Adipocyte (in vitro differentiated cells): ENCODE results near the gene PHF21B.

Source experiments
- DNase-seq: peaks from one replicate; pipeline ENCODE4 v3.0.0-alpha.2; 2015; ENCODE audit warnings: low read depth
- H3K27me3 ChIP-seq: replicated peaks from 2 replicates; pipeline ENCODE4 v1.7.0; 2013; ENCODE audit warnings: mild to moderate bottlenecking, low read length, moderate library complexity; ENCODE audit not compliant: control insufficient read depth, insufficient read depth
- H3K36me3 ChIP-seq: 2 replicates; pipeline ENCODE4 v1.7.0; 2013; ENCODE audit warnings: low read length, mild to moderate bottlenecking, moderate library complexity; ENCODE audit not compliant: control insufficient read depth, insufficient read depth, severe bottlenecking
- H3K4me1 ChIP-seq: 2 replicates; pipeline ENCODE4 v1.7.0; 2013; ENCODE audit warnings: mild to moderate bottlenecking, low read length, moderate library complexity; ENCODE audit not compliant: control insufficient read depth, insufficient read depth
- H3K4me3 ChIP-seq: 2 replicates; pipeline ENCODE4 v1.7.0; 2013; ENCODE audit warnings: mild to moderate bottlenecking, low read length, moderate library complexity
- H3K9ac ChIP-seq: 2 replicates; pipeline ENCODE4 v1.7.0; 2013; ENCODE audit warnings: mild to moderate bottlenecking, low read length, moderate library complexity
- H3K9me3 ChIP-seq: 2 replicates; pipeline ENCODE4 v1.7.0; 2013; ENCODE audit warnings: mild to moderate bottlenecking, low read length, moderate library complexity; ENCODE audit not compliant: control insufficient read depth

The PHF21B gene

DNA sequence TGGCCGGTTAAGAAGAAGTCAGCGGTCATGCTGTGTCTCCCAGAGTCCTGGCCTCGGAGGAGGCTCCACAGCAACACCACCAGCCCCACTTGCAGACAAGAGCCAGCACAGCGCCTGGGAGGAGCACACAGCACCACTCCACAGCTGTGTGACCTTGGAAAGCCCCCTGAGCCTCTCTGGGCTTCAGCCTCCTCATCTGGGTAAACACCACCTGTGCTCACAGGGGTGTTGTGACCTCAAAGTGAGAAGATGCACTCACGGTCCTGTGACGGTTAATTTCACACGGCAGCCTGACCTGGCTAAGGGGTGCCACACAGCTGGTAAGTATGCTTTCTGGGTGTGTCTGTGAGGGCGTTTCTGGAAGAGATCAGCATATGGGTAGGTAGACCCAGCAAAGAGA, 54.7 kb downstream of the PHF21B start:
- H3K4me3 ChIP-seq = no peak overlapping the region
- no peaks in the 10 kb centered on the region for H3K36me3 ChIP-seq
- H3K27me3 ChIP-seq = peaks cover 72% of the 10 kb centered on the region
- H3K9ac ChIP-seq = no peak overlapping the region
- no peaks in the 10 kb centered on the region for H3K4me1 ChIP-seq
- peaks cover 8% of the 10 kb centered on the region for H3K9me3 ChIP-seq
- no peak for DNase-seq

DNA sequence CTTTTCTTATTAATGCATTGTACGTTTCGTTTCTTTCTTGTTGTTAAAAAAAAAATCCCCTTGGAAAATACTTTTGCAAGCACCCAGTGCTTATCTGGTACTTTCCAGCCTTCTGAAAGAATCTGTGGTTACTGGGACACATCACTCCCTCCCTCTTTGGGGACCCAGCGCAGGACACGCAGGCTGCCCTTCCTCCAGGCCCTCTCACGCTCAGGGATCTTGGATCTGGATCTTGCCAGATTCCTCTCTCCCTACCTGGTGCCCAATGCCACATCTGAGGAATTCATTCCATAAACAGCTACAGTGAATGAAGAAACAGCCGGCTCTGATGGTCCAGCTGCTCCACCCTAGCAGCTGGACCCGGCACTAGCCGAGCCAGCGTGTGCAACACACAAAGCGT, 55.7 kb downstream of the PHF21B start:
- H3K4me3 ChIP-seq = no peak overlapping the region
- H3K36me3 ChIP-seq = no peaks in the 10 kb centered on the region
- peaks cover 8% of the 10 kb centered on the region for H3K9me3 ChIP-seq
- H3K4me1 ChIP-seq = no peaks in the 10 kb centered on the region
- no peak for DNase-seq
- no peak overlapping the region for H3K9ac ChIP-seq
- H3K27me3 ChIP-seq = peaks cover 69% of the 10 kb centered on the region

DNA sequence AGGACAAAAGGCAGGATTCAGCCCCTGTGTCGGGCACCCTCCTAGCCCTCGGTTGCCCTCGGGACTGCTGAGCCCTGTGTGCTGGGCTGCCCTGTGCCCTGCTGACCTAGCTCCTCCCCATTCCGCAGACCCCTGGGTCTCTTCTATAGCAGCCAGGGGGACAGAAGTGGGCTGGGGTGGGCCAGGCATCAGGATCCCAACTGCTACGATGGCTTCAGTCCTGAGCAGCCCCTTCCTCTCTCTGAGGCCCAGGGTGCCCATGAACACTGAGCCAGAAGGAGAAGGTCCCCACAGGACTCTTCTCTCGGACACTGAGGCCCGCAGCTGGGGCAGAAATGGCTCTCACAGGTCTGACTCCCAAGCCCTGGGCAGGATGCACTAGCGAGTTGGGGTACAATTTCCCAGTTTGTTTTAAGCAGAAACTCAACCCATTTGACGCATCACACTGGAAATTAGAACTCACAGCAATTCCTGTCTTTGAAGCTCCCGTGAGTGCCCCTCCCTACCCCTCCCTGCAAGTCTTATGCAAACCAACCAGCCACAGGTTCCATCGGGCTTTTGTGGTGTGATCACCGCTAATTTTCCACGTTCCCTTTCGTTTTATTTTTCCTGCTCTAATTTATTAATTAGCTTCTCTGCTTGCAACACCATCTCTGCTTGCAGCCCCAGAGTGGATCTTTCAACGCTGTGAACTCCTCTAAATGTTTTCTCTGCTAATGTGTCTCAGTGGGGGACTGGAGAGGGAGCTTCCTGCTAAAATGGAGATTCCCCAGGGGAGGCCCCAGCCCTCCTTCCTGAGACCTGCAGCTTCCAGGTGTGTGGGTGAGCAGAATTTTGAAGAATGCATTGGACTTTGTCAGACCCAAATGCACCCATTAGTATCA, 56.7 kb downstream of the PHF21B start:
- H3K36me3 ChIP-seq = no peaks in the 10 kb centered on the region
- peaks cover 68% of the 10 kb centered on the region for H3K27me3 ChIP-seq
- H3K9me3 ChIP-seq = peaks cover 8% of the 10 kb centered on the region
- no peak overlapping the region for H3K4me3 ChIP-seq
- no peak for DNase-seq
- no peak overlapping the region for H3K9ac ChIP-seq
- no peaks in the 10 kb centered on the region for H3K4me1 ChIP-seq

DNA sequence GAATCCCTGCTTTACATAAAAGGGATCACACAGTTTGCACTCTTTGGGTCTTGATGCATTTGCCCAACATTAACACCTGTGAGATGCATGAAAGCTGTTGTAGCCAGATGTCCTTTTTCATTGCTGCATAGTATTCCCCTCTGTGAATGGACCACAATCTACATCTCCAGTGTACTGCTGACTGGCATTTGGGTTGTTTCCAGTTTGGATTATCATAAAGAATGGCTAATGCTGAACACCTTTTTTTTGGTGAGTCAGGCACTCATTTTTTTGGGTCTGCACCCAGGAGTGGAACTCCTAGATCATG, 58.3 kb downstream of the PHF21B start:
- Histone ChIP-seq H3K9me3 (peaks cover 8% of the 10 kb centered on the region), H3K27me3 (peaks cover 65% of the 10 kb centered on the region), H3K9ac (no peak overlapping the region), H3K4me1 (no peaks in the 10 kb centered on the region), H3K36me3 (no peaks in the 10 kb centered on the region), H3K4me3 (no peak overlapping the region)
- DNase-seq = no peak

DNA sequence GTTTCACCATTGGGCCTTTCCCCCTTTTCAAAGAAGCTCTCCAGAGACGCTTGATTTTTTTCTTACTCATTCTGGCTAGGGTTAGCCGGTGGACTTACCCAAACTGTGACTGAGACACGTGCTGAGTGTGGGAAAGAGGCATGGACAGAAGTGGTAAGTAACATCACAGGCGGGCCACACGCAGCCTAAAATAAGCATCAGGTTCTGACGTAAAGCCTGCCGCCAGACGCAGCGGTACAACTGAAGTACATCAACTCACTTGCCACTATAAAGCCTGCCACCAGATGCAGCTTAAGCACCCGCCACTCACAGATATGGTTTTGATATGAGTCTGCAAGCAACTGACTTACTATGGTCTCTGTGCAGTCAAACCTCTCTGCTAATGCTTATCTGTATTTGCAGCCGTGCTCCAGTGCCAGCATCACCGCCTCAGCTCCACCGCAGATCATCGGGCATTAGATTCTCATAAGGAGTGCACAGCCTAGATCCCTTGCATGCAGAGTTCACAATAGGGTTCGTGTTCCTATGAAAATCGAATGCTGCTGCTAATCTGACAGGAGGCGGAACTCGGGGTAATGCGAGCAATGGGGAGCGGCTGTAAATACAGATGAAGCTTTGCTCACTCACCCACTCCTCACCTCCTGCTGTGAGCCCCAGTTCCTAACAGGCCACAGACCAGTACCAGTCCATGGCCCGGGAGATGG, 58.8 kb downstream of the PHF21B start:
- no peaks in the 10 kb centered on the region for H3K36me3 ChIP-seq
- no peaks in the 10 kb centered on the region for H3K4me1 ChIP-seq
- no peak overlapping the region for H3K4me3 ChIP-seq

DNA sequence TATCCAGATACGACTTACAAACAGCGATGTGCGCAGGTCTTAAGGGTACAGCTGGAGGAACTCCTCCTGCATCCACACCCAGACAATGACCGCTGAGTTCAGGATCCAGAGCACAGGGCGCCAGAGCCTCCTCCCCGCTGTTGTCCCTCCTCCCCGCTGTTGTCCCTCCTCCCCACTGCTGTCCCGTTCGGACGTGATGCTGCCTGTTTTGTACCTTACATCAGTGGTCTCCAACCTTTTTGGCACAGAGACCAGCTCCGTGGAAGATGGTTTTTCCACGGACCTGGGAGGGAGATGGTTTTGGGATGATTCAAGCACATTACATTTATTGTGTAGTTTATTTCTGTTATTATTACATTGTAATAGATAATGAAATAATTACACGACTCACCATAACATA, 62.0 kb downstream of the PHF21B start:
- H3K4me3 ChIP-seq = no peak overlapping the region
- no peaks in the 10 kb centered on the region for H3K36me3 ChIP-seq
- H3K4me1 ChIP-seq = no peaks in the 10 kb centered on the region
- no peak overlapping the region for H3K9ac ChIP-seq
- DNase-seq = no peak
- H3K27me3 ChIP-seq = peaks cover 59% of the 10 kb centered on the region
- H3K9me3 ChIP-seq = peaks cover 8% of the 10 kb centered on the region

More for the DNA sequence above, 58.8 kb downstream of the PHF21B start:
- no peak overlapping the region for H3K9ac ChIP-seq
- DNase-seq = no peak
- H3K27me3 ChIP-seq = peaks cover 65% of the 10 kb centered on the region
- peaks cover 8% of the 10 kb centered on the region for H3K9me3 ChIP-seq

DNA sequence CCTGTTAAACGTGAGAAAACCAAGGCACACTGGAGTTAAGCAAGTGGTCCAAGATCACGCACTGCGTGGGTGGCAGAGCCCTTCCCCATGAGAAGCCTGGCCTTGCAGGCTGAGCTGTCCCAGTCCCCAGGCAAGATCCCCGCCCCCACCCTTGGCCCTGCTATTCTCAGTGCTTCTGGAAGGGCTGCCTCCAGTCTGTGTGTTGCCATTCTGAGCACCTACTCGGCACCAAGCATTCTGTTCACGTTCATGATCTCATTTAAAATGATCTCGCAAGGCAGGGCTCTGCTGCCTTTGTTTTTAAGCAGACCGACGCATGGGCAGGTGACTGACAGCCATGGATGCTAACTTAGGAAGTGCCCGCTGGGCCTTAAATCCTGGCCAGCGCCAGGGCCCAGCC, 62.8 kb downstream of the PHF21B start:
- Histone ChIP-seq H3K4me1 (no peaks in the 10 kb centered on the region), H3K4me3 (no peak overlapping the region), H3K9me3 (peaks cover 8% of the 10 kb centered on the region), H3K9ac (no peak overlapping the region), H3K36me3 (no peaks in the 10 kb centered on the region), H3K27me3 (peaks cover 54% of the 10 kb centered on the region)
- no peak for DNase-seq

DNA sequence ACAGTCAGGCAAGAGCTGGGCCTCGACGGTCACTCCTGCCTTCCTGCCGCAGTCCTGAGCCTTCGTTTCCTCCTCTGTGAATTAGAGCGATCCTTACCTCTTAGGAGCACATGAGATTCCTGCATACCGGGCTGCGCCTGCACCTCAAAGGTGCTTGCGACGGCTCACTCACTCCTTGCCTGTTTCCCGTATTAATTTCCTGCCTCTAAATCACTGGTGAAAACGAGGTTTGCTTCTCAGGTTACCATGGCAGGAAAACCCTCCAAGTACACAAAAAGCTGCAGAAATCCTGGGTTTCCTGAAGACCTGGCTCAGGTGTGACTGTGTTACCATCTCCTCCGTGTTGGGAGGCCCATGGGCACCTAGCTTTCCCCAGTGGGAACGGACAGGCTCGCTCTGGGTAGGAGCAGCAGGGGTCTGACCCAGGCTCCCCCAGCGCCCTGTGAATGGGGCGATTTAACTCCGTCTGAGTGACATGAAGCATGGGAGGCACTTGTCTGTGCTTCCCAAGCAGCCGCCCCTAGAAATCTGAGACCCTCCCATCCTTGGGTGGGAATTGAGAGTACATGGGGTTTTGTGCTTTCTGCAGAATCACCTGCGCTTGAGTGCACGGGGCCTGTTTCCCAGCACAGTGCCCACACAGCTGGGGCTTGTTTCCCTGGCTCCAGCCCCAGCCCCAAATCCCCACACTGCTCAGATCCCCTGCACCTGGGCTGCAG, 64.8 kb downstream of the PHF21B start:
- Histone ChIP-seq H3K4me3 (no peak overlapping the region), H3K27me3 (peaks cover 64% of the 10 kb centered on the region), H3K4me1 (no peaks in the 10 kb centered on the region), H3K36me3 (no peaks in the 10 kb centered on the region), H3K9me3 (no peaks in the 10 kb centered on the region), H3K9ac (no peak overlapping the region)
- DNase-seq = no peak

DNA sequence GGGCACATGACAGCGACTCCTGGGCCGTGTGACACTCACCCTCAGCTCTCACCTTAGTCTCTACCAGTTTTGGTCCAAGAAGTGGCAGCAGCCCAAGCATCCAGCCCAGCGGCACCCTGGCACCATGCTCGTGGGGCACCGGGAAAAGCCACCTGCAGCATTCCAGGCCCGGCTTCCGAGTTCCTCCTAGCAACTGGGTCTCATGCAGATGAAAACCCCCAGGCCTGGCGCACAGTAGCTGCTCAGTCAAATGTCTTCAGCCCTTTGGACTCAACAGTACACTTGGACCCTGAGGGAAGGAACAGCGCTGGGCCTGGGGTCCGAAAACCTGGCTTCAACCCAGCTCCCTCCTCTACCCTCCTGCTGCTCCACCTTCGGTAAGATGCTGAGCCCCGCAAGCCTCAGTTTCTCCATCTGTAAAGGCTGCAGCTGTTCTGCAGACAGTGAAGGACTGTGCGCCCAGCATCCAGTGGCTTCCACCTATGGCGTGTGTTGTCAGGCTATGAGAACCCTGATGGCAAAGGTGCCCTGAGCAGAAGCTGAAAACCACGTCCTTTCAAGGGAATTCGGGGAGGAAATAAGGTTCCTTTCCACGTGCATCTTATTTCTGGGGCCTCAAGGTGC, 66.0 kb downstream of the PHF21B start:
- Histone ChIP-seq H3K4me3 (no peak overlapping the region), H3K27me3 (peaks cover 65% of the 10 kb centered on the region), H3K36me3 (no peaks in the 10 kb centered on the region), H3K4me1 (no peaks in the 10 kb centered on the region), H3K9ac (no peak overlapping the region), H3K9me3 (no peaks in the 10 kb centered on the region)
- DNase-seq = no peak

DNA sequence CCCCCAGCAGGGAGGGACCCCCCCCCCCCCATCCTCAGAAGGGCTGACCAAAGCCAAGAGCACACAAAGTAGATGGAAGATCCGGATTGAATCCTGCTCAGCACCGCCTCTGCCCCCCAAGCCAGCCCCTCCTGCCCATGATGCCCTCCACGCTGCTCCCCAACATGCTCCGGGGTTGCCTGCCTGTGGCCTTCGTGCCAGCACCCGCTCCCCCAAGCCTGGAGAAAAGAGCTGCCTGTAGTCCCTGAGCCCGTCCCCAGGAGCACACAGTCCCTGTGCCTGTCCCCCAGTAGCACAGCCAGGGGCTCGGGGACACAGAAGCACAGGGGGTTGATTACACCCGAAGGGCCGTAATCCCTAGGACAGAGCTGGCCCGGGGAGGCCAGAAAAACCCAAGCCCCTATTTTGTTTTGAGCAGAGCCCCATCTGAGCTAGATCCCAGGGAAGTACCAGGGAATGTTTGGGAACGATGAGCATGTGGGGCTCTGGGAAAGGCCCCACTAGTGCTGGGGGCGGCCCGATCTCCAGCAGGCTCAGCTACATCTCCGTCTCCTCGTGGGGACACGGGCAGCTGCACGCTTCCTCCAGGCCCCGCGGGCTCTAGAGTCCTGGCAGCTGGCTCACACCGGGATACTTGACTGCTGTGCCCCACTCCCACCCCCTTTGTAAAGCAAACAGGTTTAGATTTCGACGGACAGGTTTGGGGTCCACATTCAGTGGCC, 66.7 kb downstream of the PHF21B start:
- no peak overlapping the region for H3K9ac ChIP-seq
- peaks cover 65% of the 10 kb centered on the region for H3K27me3 ChIP-seq
- H3K36me3 ChIP-seq = no peaks in the 10 kb centered on the region
- H3K4me3 ChIP-seq = no peak overlapping the region
- H3K9me3 ChIP-seq = no peaks in the 10 kb centered on the region
- no peaks in the 10 kb centered on the region for H3K4me1 ChIP-seq
- no peak for DNase-seq
